PC-3 (cell line): Measurements from ENCODE around the gene CPVL.

Source experiments
- CTCF ChIP-seq: fragments of 300-600 bp; sonication (generic); conservative IDR thresholded peaks from 2 replicates; pipeline ENCODE4 v1.5.1; 2017; ENCODE audit warnings: antibody characterized with exemption, low read depth, mild to moderate bottlenecking, low read length
- EZH2 ChIP-seq: fragments of 300-600 bp; sonication (generic); IDR thresholded peaks from one replicate; pipeline ENCODE4 v1.6.1; 2017; ENCODE audit warnings: antibody characterized with exemption, mild to moderate bottlenecking, low read length; ENCODE audit not compliant: unreplicated experiment
- EZH2phosphoT487 ChIP-seq: fragments of 300-600 bp; sonication (generic); IDR thresholded peaks from 2 replicates; pipeline ENCODE4 v1.6.1; 2018; ENCODE audit warnings: mild to moderate bottlenecking, antibody characterized with exemption, low read length, borderline replicate concordance

GRCh38 chr7:29063236-29063635, 83.1 kb downstream of the CPVL start:
- TF ChIP-seq CTCF = no peak
- no peak for TF ChIP-seq EZH2
- no peak for TF ChIP-seq EZH2phosphoT487
